GM19238 (cell line): ENCODE measurements around the gene CAPN1.
"Not testable (repeated sequence)": the region's sequence is repeated elsewhere in the genome, so short reads cannot be mapped to it uniquely, and the experiment has no call there.

ENCODE experiments used
- DNase-seq: peaks from one replicate; pipeline ENCODE4 v3.0.0; 2011; ENCODE audit warnings: low spot score; ENCODE audit not compliant: insufficient read length

Gene CAPN1

GRCh38 chr11:65181569-65182257 is at the start of gene CAPN1:
TSS of gene CAPN1 (plus strand) at chr11:65181928. CDS start at chr11:65182702, 774 bp downstream.
- peak; percentile 77 for DNase-seq

GRCh38 chr11:65132238-65132987 is 49.3 kb upstream of the CAPN1 start:
- no peak for DNase-seq

- DNase-seq, result no peak
Observed at GRCh38 chr11:65132988-65133700, 48.6 kb upstream of the CAPN1 start.

GRCh38 chr11:65133724-65134123 is 48.0 kb upstream of the CAPN1 start:
- DNase-seq, result no peak

- DNase-seq, result peak; percentile 89
Observed at GRCh38 chr11:65134240-65134951, 47.3 kb upstream of the CAPN1 start, which contains the start of gene SYVN1. TSS of gene SYVN1 (minus strand) at chr11:65134519. CDS start at chr11:65133601, 918 bp downstream.

- DNase-seq, result peak; percentile 86
Observed at GRCh38 chr11:65134952-65135632, 46.6 kb upstream of the CAPN1 start.

- no peak for DNase-seq
Observed at GRCh38 chr11:65135633-65136145, 46.0 kb upstream of the CAPN1 start.

- no peak for DNase-seq
Observed at GRCh38 chr11:65136515-65137096, 45.1 kb upstream of the CAPN1 start.

GRCh38 chr11:65141896-65142494 is 39.7 kb upstream of the CAPN1 start:
- DNase-seq, result no peak

- no peak for DNase-seq
Observed at GRCh38 chr11:65147352-65148075, 34.2 kb upstream of the CAPN1 start.

- no peak for DNase-seq
Observed at GRCh38 chr11:65148657-65149056, 33.1 kb upstream of the CAPN1 start.

GRCh38 chr11:65150131-65150508 is 31.6 kb upstream of the CAPN1 start:
- not testable (repeated sequence) for DNase-seq

GRCh38 chr11:65150509-65151299 is 31.0 kb upstream of the CAPN1 start:
- DNase-seq, result no peak

GRCh38 chr11:65151331-65151899 is 30.3 kb upstream of the CAPN1 start:
- no peak for DNase-seq

- no peak for DNase-seq
Observed at GRCh38 chr11:65152122-65152521, 29.6 kb upstream of the CAPN1 start.

- no peak for DNase-seq
Observed at GRCh38 chr11:65156256-65156655, 25.5 kb upstream of the CAPN1 start.

GRCh38 chr11:65156926-65157325 is 24.8 kb upstream of the CAPN1 start:
- DNase-seq, result no peak

- DNase-seq, result no peak
Observed at GRCh38 chr11:65157336-65157735, 24.4 kb upstream of the CAPN1 start.
